PC-3 (cell line): ENCODE measurements around the gene EZR. TPM values are rescaled to one million over a fixed set of nuclear protein-coding genes. Genes with fewer than 3 reads are reported as not detected.

Experiments used
- ATAC-seq: fragments of 200-7000 bp; cut with Tn5 transposase; 2 replicates; pipeline ENCODE4 v1.9.1; 2020; ENCODE audit warnings: mild to moderate bottlenecking, moderate library complexity
- BruUV-seq: library from RNA; stranded (reverse); fragments of 400-500 nt; replicated peaks from 2 replicates; lab custom pipeline; 2021; lab: Mats Ljungman, UMichigan
- CTCF ChIA-PET: fragments of 300-600 bp; sonication (Branson Sonifier 250); formaldehyde crosslinking; loops from one replicate; lab custom pipeline; 2022; ENCODE audit warnings: antibody characterized with exemption; lab: Charles Lee
- POLR2A ChIA-PET: fragments of 300-600 bp; sonication (Branson Sonifier 250); formaldehyde crosslinking; loops from one replicate; lab custom pipeline; 2022; ENCODE audit warnings: antibody characterized with exemption; ENCODE audit not compliant: unreplicated experiment; lab: Charles Lee
- DNase-seq: peaks from one replicate; pipeline ENCODE4 v3.0.0-alpha.2; 2015
- H2AFZ ChIP-seq: fragments of 300-600 bp; sonication (generic); 2 replicates; pipeline ENCODE4 v1.6.0; 2016; ENCODE audit warnings: antibody characterized with exemption, low read length
- H3F3A ChIP-seq: fragments of 300-600 bp; sonication (generic); one replicate; pipeline ENCODE4 v1.6.0; 2017; ENCODE audit warnings: antibody characterized with exemption, low read length, control low read depth, mild to moderate bottlenecking; ENCODE audit not compliant: unreplicated experiment
- H3K27ac ChIP-seq: fragments of 300-600 bp; sonication (generic); 2 replicates; pipeline ENCODE4 v1.5.1; 2016; ENCODE audit warnings: mild to moderate bottlenecking, low read length
- H3K27me3 ChIP-seq: fragments of 300-600 bp; sonication (generic); 2 replicates; pipeline ENCODE4 v1.6.1; 2016; ENCODE audit warnings: low read length, mixed read lengths
- H3K36me3 ChIP-seq: fragments of 300-600 bp; sonication (generic); 2 replicates; pipeline ENCODE4 v1.6.1; 2016; ENCODE audit warnings: low read depth, mixed run types, low read length, mixed read lengths
- H3K4me1 ChIP-seq: fragments of 300-600 bp; sonication (generic); 2 replicates; pipeline ENCODE4 v1.5.1; 2016; ENCODE audit warnings: low read length; ENCODE audit not compliant: insufficient read depth
- H3K4me2 ChIP-seq: fragments of 300-600 bp; sonication (generic); 2 replicates; pipeline ENCODE4 v1.6.0; 2016; ENCODE audit warnings: low read length
- H3K4me3 ChIP-seq: fragments of 300-600 bp; sonication (generic); 2 replicates; pipeline ENCODE4 v1.5.1; 2016; ENCODE audit warnings: mild to moderate bottlenecking, low read length, mixed read lengths
- H3K79me2 ChIP-seq: fragments of 300-600 bp; sonication (generic); 2 replicates; pipeline ENCODE4 v1.6.1; 2017; ENCODE audit warnings: low read length, mixed read lengths
- H3K9ac ChIP-seq: fragments of 300-600 bp; sonication (generic); 2 replicates; pipeline ENCODE4 v1.6.0; 2016; ENCODE audit warnings: mild to moderate bottlenecking, low read length
- H3K9me2 ChIP-seq: fragments of 300-600 bp; sonication (generic); replicated peaks from 2 replicates; pipeline ENCODE4 v1.6.1; 2016; ENCODE audit warnings: mixed run types, low read length, mixed read lengths
- H3K9me3 ChIP-seq: fragments of 300-600 bp; sonication (generic); 2 replicates; pipeline ENCODE4 v1.6.1; 2016; ENCODE audit warnings: low read length, mixed read lengths
- H4K20me1 ChIP-seq: fragments of 300-600 bp; sonication (generic); 2 replicates; pipeline ENCODE4 v1.6.1; 2016; ENCODE audit warnings: low read length, mixed read lengths
- EZH2 ChIP-seq: fragments of 300-600 bp; sonication (generic); IDR thresholded peaks from one replicate; pipeline ENCODE4 v1.6.1; 2017; ENCODE audit warnings: antibody characterized with exemption, mild to moderate bottlenecking, low read length; ENCODE audit not compliant: unreplicated experiment
- EZH2phosphoT487 ChIP-seq: fragments of 300-600 bp; sonication (generic); IDR thresholded peaks from 2 replicates; pipeline ENCODE4 v1.6.1; 2018; ENCODE audit warnings: mild to moderate bottlenecking, antibody characterized with exemption, low read length, borderline replicate concordance
- intact Hi-C: fragments of 100-400 bp; cut with micrococcal nuclease; formaldehyde crosslinking; loops from 2 replicates; pipeline ENCODE4 v1.9.0; 2023
- total RNA-seq: library from RNA; depleted of rRNA; stranded (reverse); fragments of >200 nt; gene quantifications from 2 replicates; pipeline ENCODE4 v1.2.3, GENCODE V29; 2014
- TF ChIP-seq, protein P1 (sequence below): fragments of 300-600 bp; sonication (generic); conservative IDR thresholded peaks from 2 replicates; pipeline ENCODE4 v1.5.1; 2017; ENCODE audit warnings: antibody characterized with exemption, low read depth, mild to moderate bottlenecking, low read length

The EZR gene
- total RNA-seq, 1 experiment from 2014 or later, result 182 TPM

DNA sequence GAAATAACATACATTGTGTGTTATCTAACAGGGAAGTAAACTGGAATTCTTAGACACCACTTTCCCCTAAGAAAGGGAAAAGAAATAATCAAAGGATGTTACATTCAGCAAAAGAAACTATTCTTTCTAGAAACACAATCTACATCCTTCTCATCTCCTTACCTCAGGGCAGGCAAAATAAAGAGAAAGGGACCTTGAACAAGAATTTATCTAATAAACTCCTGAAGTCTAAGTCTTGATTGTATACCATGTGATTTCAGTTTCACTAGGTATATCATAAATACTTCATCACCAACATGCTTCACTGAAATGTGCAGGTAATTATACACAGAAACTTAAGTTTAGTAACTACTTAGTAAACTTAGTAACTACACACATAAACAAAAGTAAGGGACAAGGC lies 15.0 kb downstream of the EZR start:
- peaks cover 85% of the 10 kb centered on the region for H4K20me1 ChIP-seq
- ChIA-PET POLR2A (no interaction called here), CTCF (no interaction called here)
- peak overlapping the region; percentile 25 for H3K4me3 ChIP-seq
- H2AFZ ChIP-seq, result no peak overlapping the region
- BruUV-seq, result TSS peak; percentile 63
- H3K27ac ChIP-seq, result peak overlapping the region; percentile 54
- peaks cover 80% of the 10 kb centered on the region for H3K4me1 ChIP-seq
- peaks cover 96% of the 10 kb centered on the region for H3K79me2 ChIP-seq
- H3K9ac ChIP-seq, result no peak overlapping the region
- no peak for DNase-seq
- H3K4me2 ChIP-seq, result peak overlapping the region; percentile 78
- no peaks in the 10 kb centered on the region for H3K9me2 ChIP-seq
- no peaks in the 10 kb centered on the region for H3K27me3 ChIP-seq
- no peaks in the 10 kb centered on the region for H3F3A ChIP-seq
- H3K36me3 ChIP-seq, result peaks cover 43% of the 10 kb centered on the region
- no peak for TF ChIP-seq EZH2phosphoT487
- TF ChIP-seq EZH2, result no peak
- TF ChIP-seq, protein P1, sequence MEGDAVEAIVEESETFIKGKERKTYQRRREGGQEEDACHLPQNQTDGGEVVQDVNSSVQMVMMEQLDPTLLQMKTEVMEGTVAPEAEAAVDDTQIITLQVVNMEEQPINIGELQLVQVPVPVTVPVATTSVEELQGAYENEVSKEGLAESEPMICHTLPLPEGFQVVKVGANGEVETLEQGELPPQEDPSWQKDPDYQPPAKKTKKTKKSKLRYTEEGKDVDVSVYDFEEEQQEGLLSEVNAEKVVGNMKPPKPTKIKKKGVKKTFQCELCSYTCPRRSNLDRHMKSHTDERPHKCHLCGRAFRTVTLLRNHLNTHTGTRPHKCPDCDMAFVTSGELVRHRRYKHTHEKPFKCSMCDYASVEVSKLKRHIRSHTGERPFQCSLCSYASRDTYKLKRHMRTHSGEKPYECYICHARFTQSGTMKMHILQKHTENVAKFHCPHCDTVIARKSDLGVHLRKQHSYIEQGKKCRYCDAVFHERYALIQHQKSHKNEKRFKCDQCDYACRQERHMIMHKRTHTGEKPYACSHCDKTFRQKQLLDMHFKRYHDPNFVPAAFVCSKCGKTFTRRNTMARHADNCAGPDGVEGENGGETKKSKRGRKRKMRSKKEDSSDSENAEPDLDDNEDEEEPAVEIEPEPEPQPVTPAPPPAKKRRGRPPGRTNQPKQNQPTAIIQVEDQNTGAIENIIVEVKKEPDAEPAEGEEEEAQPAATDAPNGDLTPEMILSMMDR, result no peak
- ATAC-seq, result no peak
- intact Hi-C loops, result no loop called here
- H3K9me3 ChIP-seq, result no peaks in the 10 kb centered on the region

DNA sequence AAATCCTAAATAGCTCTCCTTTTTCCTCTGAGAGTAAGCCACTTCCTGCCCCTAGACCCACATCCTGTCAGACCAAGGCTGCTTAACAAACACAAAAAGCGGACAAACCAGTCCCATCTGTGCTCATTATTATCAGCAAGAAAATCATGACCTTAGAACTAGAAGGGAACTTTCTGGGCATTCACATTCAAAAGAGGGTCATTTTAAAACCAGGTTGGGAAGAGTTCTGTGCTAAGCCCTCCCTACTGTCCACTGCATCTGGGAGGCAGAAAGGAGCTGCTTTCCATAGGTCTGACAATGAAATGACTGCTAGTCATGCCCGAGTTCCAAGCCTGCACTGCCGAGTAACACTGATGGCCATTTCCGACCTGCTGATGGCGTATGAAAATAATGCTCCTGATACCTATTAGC lies 15.4 kb downstream of the EZR start:
- Histone ChIP-seq H2AFZ (no peak overlapping the region), H3K27me3 (no peaks in the 10 kb centered on the region), H3K4me3 (peak overlapping the region; percentile 25), H3K4me1 (peaks cover 85% of the 10 kb centered on the region), H3K4me2 (peak overlapping the region; percentile 78), H3K9me2 (no peaks in the 10 kb centered on the region), H3F3A (no peaks in the 10 kb centered on the region), H3K9ac (no peak overlapping the region), H3K27ac (peak overlapping the region; percentile 54), H3K79me2 (peaks cover 96% of the 10 kb centered on the region), H3K9me3 (no peaks in the 10 kb centered on the region), H3K36me3 (peaks cover 42% of the 10 kb centered on the region), H4K20me1 (peaks cover 85% of the 10 kb centered on the region)
- intact Hi-C loops, result no loop called here
- DNase-seq (peak; percentile 81), ATAC-seq (peak; percentile 50)
- POLR2A ChIA-PET, result no interaction called here
- CTCF ChIA-PET, result interaction anchor here (0.6 kb wide), 1 partner anchor 8 kb away, joined by 3 read pairs; no protein-coding TSS in a partner anchor
- no TSS peak for BruUV-seq
- no peak for TF ChIP-seq EZH2phosphoT487

DNA sequence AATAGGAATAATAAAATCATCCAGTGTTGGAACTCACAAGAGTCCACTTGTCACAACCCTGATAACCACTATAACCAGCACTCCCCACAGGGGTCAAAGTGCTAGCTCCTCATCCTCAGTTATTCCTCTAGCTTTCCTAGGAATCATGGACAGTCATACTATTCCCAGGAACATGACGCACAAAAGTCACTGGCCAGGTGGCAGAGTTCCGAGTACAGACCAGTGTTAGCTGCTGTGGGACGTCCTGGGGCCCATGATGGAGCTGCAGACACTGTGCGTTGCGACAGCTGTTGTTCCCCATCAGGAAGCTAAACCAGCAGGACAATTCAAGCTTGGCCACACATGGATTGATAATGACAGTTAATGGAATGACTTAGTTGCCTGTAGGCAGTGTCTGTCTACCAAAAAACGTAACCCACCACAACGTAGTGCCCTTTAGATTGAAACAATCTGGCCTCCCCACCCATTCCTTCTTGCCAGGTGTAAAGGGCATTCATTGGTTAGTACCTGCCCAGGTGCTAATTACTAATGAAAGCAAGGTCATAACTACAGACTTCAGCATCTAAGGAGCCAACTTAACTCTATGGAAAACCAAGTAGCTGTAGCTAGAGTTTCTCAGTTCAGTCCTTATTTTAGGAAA lies 17.4 kb downstream of the EZR start:
- BruUV-seq, result no TSS peak
- DNase-seq (no peak), ATAC-seq (no peak)
- Histone ChIP-seq H3K79me2 (peaks cover 96% of the 10 kb centered on the region), H3K9me3 (no peaks in the 10 kb centered on the region), H3K27me3 (no peaks in the 10 kb centered on the region), H3K4me3 (no peak overlapping the region), H4K20me1 (peaks cover 85% of the 10 kb centered on the region), H3K27ac (no peak overlapping the region), H3F3A (no peaks in the 10 kb centered on the region), H2AFZ (no peak overlapping the region), H3K9ac (no peak overlapping the region), H3K36me3 (peaks cover 39% of the 10 kb centered on the region), H3K4me2 (no peak overlapping the region), H3K9me2 (no peaks in the 10 kb centered on the region), H3K4me1 (peaks cover 72% of the 10 kb centered on the region)
- intact Hi-C loops, result no loop called here
- CTCF ChIA-PET, result no interaction called here
- no peak for TF ChIP-seq EZH2phosphoT487
- TF ChIP-seq, protein P1, result no peak
- TF ChIP-seq EZH2, result no peak
- POLR2A ChIA-PET, result no interaction called here
